ENCODE data around the gene KRT32.

DNA sequence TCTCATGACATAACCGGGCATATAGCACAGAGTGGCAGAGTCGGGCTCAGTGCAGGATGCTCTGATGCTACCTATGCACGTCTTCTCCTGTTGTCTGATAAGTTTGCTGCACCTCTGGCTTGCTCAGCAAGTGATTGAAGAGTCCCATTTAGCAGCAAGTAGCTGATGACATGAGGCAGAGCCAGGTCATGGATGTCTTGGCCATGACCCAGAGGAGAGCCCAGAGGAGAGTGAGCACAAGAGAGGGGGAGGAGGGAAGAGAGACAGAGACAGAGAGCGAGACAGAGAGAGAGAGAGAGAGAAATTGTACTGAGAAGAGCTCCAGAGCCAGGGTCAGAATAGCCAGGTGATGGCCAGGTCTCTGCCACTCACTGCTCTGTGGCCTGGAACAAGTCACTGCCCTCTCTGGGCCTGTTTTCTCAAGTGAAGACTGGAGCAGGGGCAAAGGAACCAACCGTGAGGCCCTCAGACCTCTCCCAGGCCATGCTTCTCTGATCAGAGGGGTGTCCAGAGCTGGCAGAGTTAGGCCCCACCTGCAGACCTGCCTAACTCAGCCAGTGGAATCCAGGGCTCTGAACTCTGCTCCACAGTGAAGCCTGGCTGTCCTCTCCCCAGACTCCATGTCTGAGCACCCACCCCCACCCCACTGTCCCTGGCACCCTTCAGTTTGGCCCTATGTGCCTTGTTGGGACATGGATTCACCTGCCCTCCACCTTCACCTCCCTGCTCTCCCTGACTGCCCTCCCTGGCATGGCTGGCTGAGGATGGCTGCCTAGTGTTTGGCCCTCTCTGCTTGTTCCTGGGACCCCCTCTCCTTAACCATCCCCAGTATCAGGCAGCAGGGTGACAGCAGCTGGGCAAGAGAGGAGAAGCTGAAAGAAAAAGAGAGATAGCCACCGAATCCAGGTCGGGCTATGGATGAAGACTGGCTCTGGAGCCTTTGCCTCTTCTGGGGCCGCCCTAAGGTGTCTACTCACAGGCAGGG, 18.0 kb upstream of the KRT32 start:
- TF ChIP-seq POLR2AphosphoS5 (IDR thresholded peaks at IDR 0.05; ENCODE audit: low read depth, low read length) (no peak), SIN3A (IDR thresholded peaks at IDR 0.05; ENCODE audit: borderline replicate concordance, insufficient read depth, low read length) (no peak)
